ENCODE results near the gene FAM222A.

FAM222A gene

GRCh38 chr12:109726511-109727038, 12.9 kb downstream of the FAM222A start:
- no peak for FAIRE-seq

GRCh38 chr12:109727039-109727723, 13.6 kb downstream of the FAM222A start:
- no peak for FAIRE-seq

- FAIRE-seq = no peak
Observed at GRCh38 chr12:109727746-109728726, 14.4 kb downstream of the FAM222A start.

- no peak for FAIRE-seq
Observed at GRCh38 chr12:109728921-109729320, 15.3 kb downstream of the FAM222A start.

GRCh38 chr12:109729371-109729781, 15.8 kb downstream of the FAM222A start:
- no peak for FAIRE-seq

GRCh38 chr12:109729801-109730200, 16.2 kb downstream of the FAM222A start:
- no peak for FAIRE-seq

GRCh38 chr12:109730306-109731145, 16.9 kb downstream of the FAM222A start:
- no peak for FAIRE-seq

- no peak for FAIRE-seq
Observed at GRCh38 chr12:109731231-109731731, 17.7 kb downstream of the FAM222A start.

- FAIRE-seq = no peak
Observed at GRCh38 chr12:109731806-109732205, 18.2 kb downstream of the FAM222A start.

GRCh38 chr12:109732321-109733305, 19.0 kb downstream of the FAM222A start:
- FAIRE-seq = no peak

- FAIRE-seq = no peak
Observed at GRCh38 chr12:109734219-109735000, 20.8 kb downstream of the FAM222A start.

- FAIRE-seq = no peak
Observed at GRCh38 chr12:109735051-109735521, 21.5 kb downstream of the FAM222A start.

GRCh38 chr12:109735825-109736551, 22.4 kb downstream of the FAM222A start:
- FAIRE-seq = no peak

- no peak for FAIRE-seq
Observed at GRCh38 chr12:109736552-109737108, 23.0 kb downstream of the FAM222A start.

- FAIRE-seq = no peak
Observed at GRCh38 chr12:109737126-109737525, 23.5 kb downstream of the FAM222A start.

GRCh38 chr12:109737631-109738030, 24.0 kb downstream of the FAM222A start:
- FAIRE-seq = no peak

- FAIRE-seq = no peak
Observed at GRCh38 chr12:109738209-109738608, 24.6 kb downstream of the FAM222A start.

GRCh38 chr12:109738878-109739665, 25.4 kb downstream of the FAM222A start:
- no peak for FAIRE-seq

Measured in G401.6 (cell line).